Endothelial cell of umbilical vein (primary cell): ENCODE measurements around the gene SMYD4. TPM values are rescaled to one million over a fixed set of nuclear protein-coding genes. Genes with fewer than 3 reads are reported as not detected.

Experiments used
- BruUV-seq: library from RNA; stranded (reverse); fragments of 400-500 nt; replicated peaks from 2 replicates; lab custom pipeline; 2021; lab: Mats Ljungman, UMichigan
- CTCF ChIA-PET: fragments of 300-600, 350-600 bp; sonication (Branson Sonifier 250); formaldehyde crosslinking; loops from one replicate; lab custom pipeline; 2021; ENCODE audit warnings: antibody characterized with exemption, inconsistent platforms; lab: Charles Lee
- POLR2A ChIA-PET: fragments of 300-600, 350-600 bp; sonication (Branson Sonifier 250); formaldehyde crosslinking; loops from one replicate; lab custom pipeline; 2021; ENCODE audit warnings: antibody characterized with exemption, inconsistent platforms; lab: Charles Lee
- DNase-seq: peaks from one replicate; pipeline ENCODE4 v3.0.0-alpha.2; 2011; ENCODE audit warnings: low read depth, low spot score
- FAIRE-seq: peaks from 2 replicates; lab custom pipeline; 2011; peaks lifted over from hg19 to GRCh38; lab: Jason Lieb, UNC
- H2AFZ ChIP-seq: 2 replicates; pipeline ENCODE4 v1.6.0; 2012; ENCODE audit warnings: low read depth, low read length, control low read depth, inconsistent platforms
- H3K27ac ChIP-seq: 2 replicates; pipeline ENCODE4 v1.5.1; 2011; ENCODE audit warnings: low read depth, mild to moderate bottlenecking, control low read depth, low read length, moderate library complexity; ENCODE audit not compliant: insufficient read depth
- H3K27me3 ChIP-seq, 2 experiments: 2 replicates each; pipeline versions ENCODE4 v1.6.0 to v1.6.1; 2011; ENCODE audit warnings: low read length in 2 of 2, mixed read lengths in 1 of 2; ENCODE audit not compliant: control insufficient read depth in 2 of 2, insufficient read depth in 2 of 2
- H3K36me3 ChIP-seq, 2 experiments: 2 replicates in 1 of 2; 3 replicates in 1 of 2; pipeline ENCODE4 v1.5.1; 2011; ENCODE audit warnings: low read length in 2 of 2, mild to moderate bottlenecking in 1 of 2, moderate library complexity in 1 of 2; ENCODE audit not compliant: control insufficient read depth in 2 of 2, insufficient read depth in 2 of 2; ENCODE audit errors: extremely low read depth in 1 of 2
- H3K4me1 ChIP-seq: 3 replicates; pipeline ENCODE4 v1.5.1; 2011; ENCODE audit warnings: mild to moderate bottlenecking, low read length; ENCODE audit not compliant: control insufficient read depth, insufficient read depth; ENCODE audit errors: extremely low read depth
- H3K4me2 ChIP-seq: 2 replicates; pipeline ENCODE4 v1.6.1; 2011; ENCODE audit warnings: low read length, control low read depth, mixed read lengths; ENCODE audit not compliant: insufficient read depth
- H3K4me3 ChIP-seq, 3 experiments: fragments of 200-600 bp in 1 of 3; sonication (generic), shearing (Covaris generic) in 1 of 3; replicated peaks in 1 of 3; 2 replicates each; pipeline ENCODE4 v1.5.1; 2011 to 2016; ENCODE audit warnings: control low read depth in 3 of 3, low read length in 3 of 3, mild to moderate bottlenecking in 2 of 3, inconsistent platforms in 1 of 3, low read depth in 1 of 3, moderate library complexity in 1 of 3; ENCODE audit not compliant: insufficient read depth in 1 of 3
- H3K79me2 ChIP-seq: 2 replicates; pipeline ENCODE4 v1.6.0; 2012; ENCODE audit warnings: low read length, inconsistent platforms; ENCODE audit not compliant: control insufficient read depth, insufficient read depth
- H3K9ac ChIP-seq: replicated peaks from 2 replicates; pipeline ENCODE3; 2011; ENCODE audit warnings: low read length, control low read depth; ENCODE audit not compliant: insufficient read depth; ENCODE audit errors: extremely low read depth
- H3K9me1 ChIP-seq: replicated peaks from 3 replicates; pipeline ENCODE4 v1.6.0; 2011; ENCODE audit warnings: mild to moderate bottlenecking, low read length; ENCODE audit not compliant: control insufficient read depth, insufficient read depth; ENCODE audit errors: extremely low read depth
- H3K9me3 ChIP-seq: replicated peaks from 2 replicates; pipeline ENCODE4 v1.5.1; 2012; ENCODE audit warnings: low read length, inconsistent platforms; ENCODE audit not compliant: control insufficient read depth, insufficient read depth
- H4K20me1 ChIP-seq: replicated peaks from 2 replicates; pipeline ENCODE3; 2011; ENCODE audit warnings: mild to moderate bottlenecking, low read length; ENCODE audit not compliant: control insufficient read depth, insufficient read depth; ENCODE audit errors: extremely low read depth
- CTCF ChIP-seq, 2 donors: IDR thresholded peaks; 1 replicate in 1 of 2; 2 replicates in 1 of 2; pipeline ENCODE4 v1.5.1; 2011; ENCODE audit warnings: low read length in 2 of 2, mild to moderate bottlenecking in 2 of 2, moderate library complexity in 2 of 2, control low read depth in 1 of 2, inconsistent platforms in 1 of 2, low read depth in 1 of 2; ENCODE audit not compliant: insufficient read depth in 1 of 2; ENCODE audit errors: extremely low read depth in 1 of 2
- EZH2 ChIP-seq: IDR thresholded peaks from 2 replicates; pipeline ENCODE4 v1.6.1; 2012; ENCODE audit warnings: borderline replicate concordance, low read depth, mild to moderate bottlenecking, moderate library complexity, low read length, inconsistent platforms; ENCODE audit not compliant: severe bottlenecking
- FOS ChIP-seq: IDR thresholded peaks from 2 replicates; pipeline ENCODE4 v1.6.1; 2011; ENCODE audit warnings: mild to moderate bottlenecking, low read length, moderate library complexity, borderline replicate concordance; ENCODE audit not compliant: insufficient read depth
- GATA2 ChIP-seq: IDR thresholded peaks from 2 replicates; pipeline ENCODE4 v1.7.0; 2011; ENCODE audit warnings: low read depth, mild to moderate bottlenecking, moderate library complexity, mixed read lengths, low read length; ENCODE audit not compliant: insufficient read length, insufficient read depth
- JUN ChIP-seq: IDR thresholded peaks from 2 replicates; pipeline ENCODE4 v1.6.1; 2011; ENCODE audit warnings: borderline replicate concordance, low read depth; ENCODE audit not compliant: insufficient read length, insufficient read depth
- MAX ChIP-seq: IDR thresholded peaks from 2 replicates; pipeline ENCODE4 v1.6.1; 2011; ENCODE audit not compliant: insufficient read depth, insufficient read length
- MYC ChIP-seq: IDR thresholded peaks from one replicate; pipeline ENCODE4 v1.6.1; 2011; ENCODE audit warnings: mild to moderate bottlenecking, low read depth, low read length
- POLR2A ChIP-seq: IDR thresholded peaks from 2 replicates; pipeline ENCODE4 v1.6.1; 2012; ENCODE audit warnings: low read depth, mild to moderate bottlenecking, control low read depth, low read length
- POLR2AphosphoS5 ChIP-seq: IDR thresholded peaks from 2 replicates; pipeline ENCODE4 v1.6.1; 2012; ENCODE audit warnings: low read depth, mild to moderate bottlenecking, control low read depth, low read length, moderate library complexity; ENCODE audit not compliant: insufficient read depth
- dilution Hi-C: fragments of 300-500 bp; cut with MboI; formaldehyde crosslinking; loops from one replicate; pipeline ENCODE4 v1.15.0; 2019; ENCODE audit warnings: low sequenced_read_pairs; ENCODE audit not compliant: extremely low pct_ligation_motif_present
- intact Hi-C: fragments of 100-400 bp; cut with micrococcal nuclease; formaldehyde crosslinking; loops from one replicate; pipeline ENCODE4 v1.10.0; 2022
- polyA plus RNA-seq, 4 experiments: library from polyadenylated mRNA; depleted of rRNA in 3 of 4; stranded (reverse) in 3 of 4; unstranded in 1 of 4; fragments of >200 nt; gene quantifications; 2 replicates each; pipeline versions ENCODE4 v1.2.1 to v1.2.3, GENCODE V29; 2011 to 2012; ENCODE audit warnings: missing spikeins in 1 of 4
- total RNA-seq: library from RNA; stranded (reverse); gene quantifications from 2 replicates; pipeline ENCODE4 v1.2.3, GENCODE V29; 2021

SMYD4 gene
- total and polyA plus RNA-seq, 2 donors (not counting 3 experiments of a cell fraction or from before 2014, with no cell fraction given): 6.0 to 14.6 TPM

GRCh38 chr17:1785930-1786329, 43.8 kb downstream of the SMYD4 start:
- CTCF ChIA-PET: interaction anchor here (0.6 to 8.8 kb wide), 4 partner anchors 26 to 117 kb away, joined by 3 to 262 read pairs (median 7); partner anchors contain the start of gene WDR81

More at GRCh38 chr17:1785930-1786329, 43.8 kb downstream of the SMYD4 start:
- Histone ChIP-seq H3K27ac (no peak overlapping the region), H3K9me3 (no peaks in the 10 kb centered on the region), H3K9me1 (no peaks in the 10 kb centered on the region), H3K79me2 (no peaks in the 10 kb centered on the region), H3K27me3 (no peaks in the 10 kb centered on the region), H3K36me3 (peaks cover 2% of the 10 kb centered on the region in 2 experiments), H3K4me1 (peaks cover 13% of the 10 kb centered on the region), H2AFZ (no peak overlapping the region), H3K4me2 (no peak overlapping the region), H3K4me3 (no peak overlapping the region), H3K9ac (no peak overlapping the region), H4K20me1 (no peaks in the 10 kb centered on the region)
- FAIRE-seq (no peak), DNase-seq (no peak)
- dilution Hi-C loops (no loop called here), intact Hi-C loops (no loop called here)
- TF ChIP-seq GATA2 (no peak), JUN (no peak), POLR2AphosphoS5 (no peak), EZH2 (no peak), FOS (no peak), MAX (no peak), POLR2A (no peak), MYC (no peak), CTCF (IDR thresholded peaks at IDR 0.05; ENCODE audit: extremely low read depth in 1 of 2, insufficient read depth in 1 of 2, low read depth in 1 of 2, low read length in 2 of 2) (no peak)
- POLR2A ChIA-PET: no interaction called here
- BruUV-seq: no TSS peak
